ENCODE measurements around the gene SPATA17. TPM values are rescaled to one million over a fixed set of nuclear protein-coding genes. Genes with fewer than 3 reads are reported as not detected.

The SPATA17 gene
- total RNA-seq: 0.50 and 0.87 TPM in 2 replicates

GRCh38 chr1:217630711-217631591, at the start of gene SPATA17, which contains the start of gene GPATCH2:
Gene SPATA17, plus strand, starts transcription at chr1:217631344. Its CDS starts 35 bp downstream, at chr1:217631379.
Gene GPATCH2, minus strand, starts transcription at chr1:217631090. Its CDS starts 119 bp downstream, at chr1:217630971.

Other genes with a start within 250 kb of the SPATA17 start
- 14.1 and 23.9 TPM in 2 replicates for gene GPATCH2, start 254 bp upstream of the SPATA17 start, total RNA-seq

All from smooth muscle cell of trachea (primary cell).